GM19395 (cell line): Measurements from ENCODE around the gene PPP6R3.
"Not testable (repeated sequence)": the region's sequence is repeated elsewhere in the genome, so short reads cannot be mapped to it uniquely, and the experiment has no call there.

ENCODE experiments used
- ATAC-seq: cut with Tn5 transposase; IDR thresholded peaks from one replicate; pipeline ENCODE4 v1.9.1; 2021; ENCODE audit warnings: mild to moderate bottlenecking, moderate library complexity; ENCODE audit not compliant: unreplicated experiment

The PPP6R3 gene

DNA sequence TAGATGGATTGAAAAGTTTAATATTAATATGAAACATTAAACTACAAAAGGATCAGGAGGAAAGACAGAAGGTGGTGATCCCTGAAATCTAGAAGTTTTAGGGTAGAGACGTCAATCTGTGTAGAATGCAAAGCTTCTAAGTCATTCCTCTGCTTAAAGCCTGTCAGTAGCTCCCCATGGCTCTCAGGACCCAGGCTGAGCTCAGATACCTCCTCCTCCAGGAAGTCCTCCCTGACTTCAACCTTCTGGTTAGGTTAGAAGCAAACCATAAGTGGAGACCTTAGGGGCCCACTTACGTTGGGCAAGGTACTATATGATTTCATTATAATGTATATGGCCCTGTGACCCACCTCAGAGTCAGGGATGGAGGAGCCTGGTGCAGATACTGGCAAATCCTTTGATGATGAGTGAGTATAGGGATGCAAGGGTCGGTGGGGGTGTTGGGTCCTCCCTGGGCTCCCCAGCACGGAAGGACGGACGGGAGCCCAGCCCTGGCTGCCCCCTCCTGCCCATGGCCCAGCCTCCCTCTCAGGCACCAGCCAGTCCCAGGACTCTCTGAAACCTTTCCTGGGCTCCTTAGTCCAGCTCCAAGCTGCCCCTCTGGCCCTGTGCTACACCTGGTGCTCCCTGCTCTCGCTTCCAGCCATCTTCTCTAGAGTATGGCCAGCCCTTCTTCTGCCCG, 3.2 kb upstream of the PPP6R3 start:
- ATAC-seq: no peak

DNA sequence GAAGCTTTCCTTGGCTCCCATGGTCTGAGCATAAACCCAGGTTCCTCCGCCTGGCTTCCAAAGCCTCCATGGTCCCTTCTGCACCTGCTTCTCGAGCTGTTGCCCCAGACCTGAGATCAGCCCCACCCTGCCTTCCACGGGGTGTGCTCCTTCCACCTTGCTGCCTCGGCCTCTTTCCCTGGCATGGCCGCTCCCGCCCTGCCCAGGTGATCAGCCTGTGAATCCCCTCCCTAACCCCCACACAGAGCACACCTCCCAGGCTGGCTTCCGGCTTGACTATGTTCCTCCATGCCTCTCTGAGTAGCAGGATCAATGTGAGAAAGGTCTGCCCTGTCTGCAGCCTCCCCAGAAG, 2.7 kb upstream of the PPP6R3 start:
- no peak for ATAC-seq

DNA sequence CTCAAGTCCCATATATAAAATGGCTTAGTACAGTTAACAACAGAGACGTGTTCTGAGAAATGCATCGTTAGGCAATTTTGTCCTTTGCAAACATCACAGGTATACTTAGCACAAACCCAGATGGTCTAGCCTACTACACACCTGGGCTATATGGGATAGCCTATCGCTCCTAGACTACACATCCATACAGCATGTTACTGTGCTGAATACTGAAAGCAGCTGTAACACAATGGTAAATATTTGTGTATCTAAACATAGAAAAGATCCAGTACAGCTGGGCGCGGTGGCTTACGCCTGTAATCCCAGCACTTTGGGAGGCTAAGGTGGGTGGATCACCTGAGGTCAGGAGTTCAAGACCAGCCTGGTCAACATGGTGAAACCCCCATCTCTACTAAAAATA, 2.2 kb upstream of the PPP6R3 start:
- not testable (repeated sequence) for ATAC-seq

DNA sequence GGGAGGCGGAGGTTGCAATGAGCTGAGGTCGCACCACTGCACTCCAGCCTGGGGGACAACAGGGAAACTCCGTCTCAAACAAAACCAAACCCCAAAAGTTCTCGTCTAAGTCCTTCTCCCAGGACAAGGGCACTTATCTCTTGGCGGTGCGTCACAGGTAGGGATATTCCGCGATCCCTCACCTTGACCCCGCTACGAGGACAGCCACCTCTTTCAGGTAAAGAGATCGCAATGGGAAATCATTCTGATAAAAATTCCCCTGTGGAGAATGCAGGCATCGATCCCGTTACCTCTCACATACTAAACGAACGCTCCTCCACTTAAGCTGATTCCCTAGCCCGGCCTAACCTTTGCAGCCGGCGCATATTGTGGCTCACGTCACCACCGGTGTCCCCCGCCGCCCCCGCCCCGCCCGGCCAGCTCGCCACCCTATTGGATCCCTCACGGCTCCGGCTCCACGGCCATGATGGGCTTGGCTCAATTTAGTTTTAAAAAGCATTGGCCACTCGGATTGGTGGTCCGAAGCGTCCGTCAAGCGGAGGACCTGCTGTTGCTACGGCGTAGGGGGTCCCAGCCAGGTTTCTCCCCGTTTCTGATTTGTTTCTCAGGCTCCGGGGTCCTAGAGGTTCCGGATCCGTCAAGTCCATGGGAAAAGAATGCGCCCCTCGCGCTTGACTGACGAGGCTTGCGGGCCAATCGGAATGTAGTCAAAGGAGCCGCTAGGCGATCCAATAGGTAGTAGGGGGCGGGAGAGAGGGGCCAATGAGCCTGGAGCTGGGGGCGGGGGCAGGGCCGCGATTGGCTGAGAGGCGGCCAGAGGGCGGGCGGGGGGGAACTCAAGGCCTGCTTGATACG, 439 bp upstream of the PPP6R3 start:
- peak; percentile 83 for ATAC-seq

DNA sequence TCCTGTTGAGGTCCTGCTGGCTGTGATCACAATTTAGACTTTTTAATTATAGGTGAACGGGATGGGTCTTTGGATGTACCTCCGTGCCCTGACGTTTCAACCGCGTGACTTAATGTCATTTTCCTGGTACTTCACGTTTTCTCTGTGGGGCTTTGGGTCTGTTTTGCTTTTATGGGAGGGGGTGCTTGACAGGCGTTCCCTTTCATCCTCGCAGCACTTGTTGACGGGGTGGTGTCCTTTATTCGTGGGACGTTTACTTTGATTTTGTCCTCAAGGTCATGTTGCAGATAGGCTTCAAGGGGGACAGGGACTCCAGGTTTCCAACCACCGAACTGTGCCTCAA, 994 bp downstream of the PPP6R3 start:
- ATAC-seq: no peak

GRCh38 chr11:68463714-68464113, 3.2 kb downstream of the PPP6R3 start:
- no peak for ATAC-seq

DNA sequence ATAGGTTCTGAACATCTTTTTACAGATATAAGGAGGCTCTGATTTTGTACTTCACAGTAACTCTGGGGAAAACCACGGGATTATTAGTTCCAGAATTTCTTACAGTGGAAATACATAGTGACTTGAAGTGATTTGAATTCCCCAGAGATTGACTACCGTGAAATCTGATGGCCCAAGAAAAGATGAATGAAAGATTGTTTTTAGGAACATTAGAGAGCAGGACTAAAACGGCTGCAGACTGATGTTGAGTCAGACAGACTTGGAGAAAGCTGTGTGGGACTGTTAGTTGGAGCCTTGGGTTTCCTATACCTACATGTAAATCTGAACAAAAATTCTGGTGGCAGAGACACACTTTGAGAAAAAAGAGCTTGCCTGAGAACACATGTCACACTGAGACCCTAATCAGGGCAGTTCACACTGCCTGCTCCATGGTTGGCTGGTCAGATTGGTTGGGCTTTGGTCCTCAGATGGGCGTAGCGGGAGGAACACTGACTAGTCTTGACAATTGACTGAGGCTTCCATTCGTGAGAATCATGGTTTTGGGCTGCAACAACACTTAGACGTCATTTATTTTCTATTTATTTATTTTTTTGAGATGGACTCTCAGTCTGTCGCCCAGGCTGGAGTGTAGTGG, 6.8 kb downstream of the PPP6R3 start:
- no peak for ATAC-seq

GRCh38 chr11:68468217-68468828, 7.8 kb downstream of the PPP6R3 start:
- ATAC-seq: no peak

DNA sequence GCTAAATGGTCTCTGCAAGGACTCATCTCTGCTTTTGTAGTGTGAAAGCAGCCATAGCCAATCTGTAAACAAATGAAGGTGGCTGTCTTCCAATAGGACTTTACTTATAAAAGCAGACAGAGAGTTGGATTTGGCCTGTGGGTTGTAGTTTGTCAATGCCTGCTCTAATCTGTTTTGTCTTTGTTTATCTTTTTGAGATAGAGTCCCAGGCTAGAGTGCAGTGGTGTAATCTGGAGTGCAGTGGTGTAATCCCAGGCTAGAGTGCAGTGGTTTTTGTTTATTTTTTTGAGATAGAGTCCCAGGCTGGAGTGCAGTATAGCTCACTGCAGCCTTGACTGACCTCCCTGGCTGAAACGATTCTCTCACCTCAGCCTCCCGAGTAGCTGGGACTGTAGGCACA, 8.6 kb downstream of the PPP6R3 start:
- ATAC-seq: no peak

DNA sequence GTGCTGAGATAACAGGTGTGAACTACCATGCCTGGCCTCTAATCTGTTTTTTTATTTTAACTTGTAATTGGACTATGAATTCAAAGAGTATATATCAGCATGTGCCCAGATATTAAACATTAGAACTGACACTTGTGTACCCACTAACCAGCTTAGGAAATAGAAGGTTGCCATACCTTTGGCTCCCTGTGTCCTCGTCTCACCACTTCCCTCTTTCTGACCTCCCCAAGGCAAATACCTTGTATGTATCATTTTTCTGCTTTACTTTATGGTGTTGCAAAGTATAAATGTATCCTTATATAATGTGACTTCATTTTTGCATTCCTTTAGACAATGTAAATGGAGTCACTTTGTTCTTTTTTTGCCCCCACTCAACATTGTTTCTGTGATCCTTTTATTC, 9.1 kb downstream of the PPP6R3 start:
- ATAC-seq: no peak

- ATAC-seq: no peak
Observed at GRCh38 chr11:68470304-68470811, 9.8 kb downstream of the PPP6R3 start.

- no peak for ATAC-seq
Observed at GRCh38 chr11:68471360-68472340, 11.1 kb downstream of the PPP6R3 start.

DNA sequence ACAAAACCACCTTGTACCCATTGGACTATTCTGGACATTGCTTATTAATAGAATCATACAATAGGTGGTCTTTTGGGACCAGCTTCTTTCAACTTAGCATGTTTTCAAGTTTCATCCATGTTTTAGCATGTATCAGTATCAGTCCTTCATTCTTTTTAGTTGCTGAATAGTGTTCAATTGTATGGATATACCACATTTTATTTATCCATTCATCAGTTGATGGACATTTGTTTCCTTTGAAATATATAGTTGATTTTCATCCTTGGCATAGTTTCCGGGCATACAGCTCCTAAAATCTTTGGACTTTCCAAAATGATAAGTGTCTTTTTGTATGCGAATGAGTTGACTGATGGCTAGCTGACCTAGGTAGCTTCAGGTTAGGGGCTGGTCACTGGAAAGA, 12.2 kb downstream of the PPP6R3 start:
- ATAC-seq: no peak

DNA sequence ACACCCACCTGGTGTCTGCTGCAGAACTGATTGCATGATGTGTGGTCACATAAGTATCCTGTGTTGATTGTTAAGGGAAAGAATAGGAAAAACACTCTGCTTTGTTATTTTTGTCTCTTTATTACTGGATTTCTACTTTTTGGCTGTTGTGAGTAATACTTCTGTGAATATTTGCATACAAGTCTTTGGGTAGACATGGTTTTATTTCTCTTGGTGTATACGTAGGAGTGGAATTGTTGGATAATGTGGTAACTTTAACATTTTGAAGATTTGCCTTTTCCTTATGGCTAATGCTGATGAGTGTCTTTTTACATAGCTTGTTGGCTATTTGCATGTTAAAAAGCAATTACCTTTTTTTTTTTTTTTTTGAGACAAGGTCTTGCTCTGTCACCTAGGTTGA, 13.1 kb downstream of the PPP6R3 start:
- ATAC-seq: no peak

GRCh38 chr11:68475626-68476025, 15.1 kb downstream of the PPP6R3 start:
- not testable (repeated sequence) for ATAC-seq

GRCh38 chr11:68479390-68479789, 18.8 kb downstream of the PPP6R3 start:
- ATAC-seq: no peak

DNA sequence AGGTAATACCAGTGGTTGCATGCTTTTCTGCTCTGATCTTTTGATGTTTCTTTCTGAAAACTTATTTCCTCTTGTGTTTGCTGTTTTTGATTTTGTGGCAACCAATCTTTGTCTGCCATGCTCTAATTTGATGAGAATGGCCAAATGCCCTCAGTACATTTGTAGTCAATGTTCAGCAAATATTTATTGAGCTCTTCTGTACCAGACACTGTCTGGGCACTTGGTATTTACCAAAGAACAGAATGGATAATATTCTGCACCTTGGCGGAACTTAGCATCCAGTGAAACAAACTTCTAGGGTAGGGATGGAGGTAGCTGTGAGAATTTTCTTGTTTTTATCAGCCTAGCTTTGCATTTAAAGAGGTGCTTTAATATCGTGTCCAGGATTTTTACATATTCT, 19.6 kb downstream of the PPP6R3 start:
- no peak for ATAC-seq

GRCh38 chr11:68480852-68481510, 20.4 kb downstream of the PPP6R3 start:
- ATAC-seq: no peak

DNA sequence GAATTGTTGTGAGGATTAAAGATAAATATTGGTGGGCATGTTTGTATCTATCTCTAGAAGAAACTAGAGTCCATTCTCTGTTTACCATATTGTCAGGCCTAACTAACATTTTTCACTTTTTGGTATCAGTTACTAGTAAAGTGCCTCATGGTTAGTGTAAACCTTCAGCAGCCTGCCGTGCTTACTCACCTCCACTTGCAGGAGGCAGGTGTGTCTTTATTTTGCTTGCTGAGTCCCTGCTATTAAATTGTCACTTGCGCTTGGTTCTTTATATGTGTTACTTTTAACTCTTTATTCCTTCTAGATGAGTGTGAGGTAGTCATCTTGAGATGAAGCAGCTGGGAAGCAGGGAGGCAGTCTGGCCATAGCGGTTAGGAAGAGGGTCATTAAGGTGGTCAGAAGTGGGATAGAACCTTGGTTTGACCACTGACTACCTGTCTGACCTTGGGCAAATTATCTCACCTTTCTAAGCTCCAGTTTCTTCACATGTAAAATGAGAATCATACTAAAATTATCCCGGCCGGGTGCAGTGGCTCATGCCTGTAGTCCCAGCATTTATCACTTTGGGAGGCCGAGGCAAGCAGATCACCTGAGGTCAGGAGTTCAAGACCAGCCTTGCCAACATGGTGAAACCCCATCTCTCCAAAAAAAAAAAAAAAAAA, 21.2 kb downstream of the PPP6R3 start:
- ATAC-seq: no peak
